ENCODE data around the gene PSME3IP1.
"Not testable (repeated sequence)": the region's sequence is repeated elsewhere in the genome, so short reads cannot be mapped to it uniquely, and the experiment has no call there.

PSME3IP1 gene

DNA sequence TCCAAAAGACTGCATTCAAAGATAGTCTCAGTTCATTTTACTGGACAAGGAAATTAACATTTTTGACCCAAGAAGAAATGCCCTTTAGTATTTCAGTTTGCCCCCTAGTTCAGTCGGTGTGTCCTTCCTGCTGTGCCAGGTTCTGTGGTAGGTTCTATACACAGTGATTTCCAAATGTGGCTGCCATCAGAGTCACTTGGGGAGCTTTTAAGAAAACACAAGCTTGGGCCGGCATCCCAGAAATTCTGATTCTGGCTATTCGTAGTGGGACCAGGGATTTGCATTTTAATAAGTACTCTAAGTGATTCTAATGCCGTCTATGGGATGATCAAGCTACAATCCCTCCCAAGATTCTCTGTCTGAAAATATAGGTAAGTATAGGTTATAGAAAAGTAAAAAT lies 10.4 kb upstream of the PSME3IP1 start:
- Histone ChIP-seq H3K36me3 (ENCODE audit: control insufficient read depth, insufficient read depth, low read length) (peaks cover 25% of the 10 kb centered on the region), H3K9me3 (ENCODE audit: control insufficient read depth, low read length) (no peaks in the 10 kb centered on the region), H3K27ac (ENCODE audit: low read depth, low read length, severe bottlenecking) (no peak overlapping the region), H3K4me3 (ENCODE audit: extremely low read depth, insufficient read depth, low read length, poor library complexity, severe bottlenecking) (no peak overlapping the region), H3K4me1 (ENCODE audit: control insufficient read depth, insufficient read depth, low read length, poor library complexity, severe bottlenecking) (peaks cover 47% of the 10 kb centered on the region)
- WGBS, 2 experiments (ENCODE audit: insufficient coverage in 2 of 2), result 80 to 92% methylated on average over 1 to 2 of the region's 4 CpGs

DNA sequence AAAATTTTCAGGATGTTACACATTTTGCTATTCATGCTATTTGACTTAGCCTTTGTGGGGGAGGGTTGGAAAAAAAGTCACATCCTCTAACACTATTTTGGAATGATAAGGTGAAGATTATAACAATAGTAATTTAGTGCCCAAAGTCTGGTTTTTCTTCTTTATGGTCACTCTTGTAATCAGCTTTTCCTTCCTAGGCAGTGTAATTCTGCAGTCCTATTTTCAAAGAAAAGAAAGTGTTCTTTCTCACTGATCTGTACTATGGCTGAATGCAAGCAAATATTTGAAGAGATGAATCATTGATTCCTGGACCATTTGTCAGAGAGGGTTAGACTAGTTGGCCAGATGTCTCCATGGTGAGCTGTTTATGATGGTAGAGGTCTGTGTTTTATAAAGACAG lies 8.7 kb upstream of the PSME3IP1 start:
- H3K9me3 ChIP-seq (ENCODE audit: control insufficient read depth, low read length), result no peaks in the 10 kb centered on the region
- peaks cover 61% of the 10 kb centered on the region for H3K4me1 ChIP-seq (ENCODE audit: control insufficient read depth, insufficient read depth, low read length, poor library complexity, severe bottlenecking)
- no peak overlapping the region for H3K4me3 ChIP-seq (ENCODE audit: extremely low read depth, insufficient read depth, low read length, poor library complexity, severe bottlenecking)
- peaks cover 28% of the 10 kb centered on the region for H3K36me3 ChIP-seq (ENCODE audit: control insufficient read depth, insufficient read depth, low read length)
- peak overlapping the region; percentile 94 for H3K27ac ChIP-seq (ENCODE audit: low read depth, low read length, severe bottlenecking)

DNA sequence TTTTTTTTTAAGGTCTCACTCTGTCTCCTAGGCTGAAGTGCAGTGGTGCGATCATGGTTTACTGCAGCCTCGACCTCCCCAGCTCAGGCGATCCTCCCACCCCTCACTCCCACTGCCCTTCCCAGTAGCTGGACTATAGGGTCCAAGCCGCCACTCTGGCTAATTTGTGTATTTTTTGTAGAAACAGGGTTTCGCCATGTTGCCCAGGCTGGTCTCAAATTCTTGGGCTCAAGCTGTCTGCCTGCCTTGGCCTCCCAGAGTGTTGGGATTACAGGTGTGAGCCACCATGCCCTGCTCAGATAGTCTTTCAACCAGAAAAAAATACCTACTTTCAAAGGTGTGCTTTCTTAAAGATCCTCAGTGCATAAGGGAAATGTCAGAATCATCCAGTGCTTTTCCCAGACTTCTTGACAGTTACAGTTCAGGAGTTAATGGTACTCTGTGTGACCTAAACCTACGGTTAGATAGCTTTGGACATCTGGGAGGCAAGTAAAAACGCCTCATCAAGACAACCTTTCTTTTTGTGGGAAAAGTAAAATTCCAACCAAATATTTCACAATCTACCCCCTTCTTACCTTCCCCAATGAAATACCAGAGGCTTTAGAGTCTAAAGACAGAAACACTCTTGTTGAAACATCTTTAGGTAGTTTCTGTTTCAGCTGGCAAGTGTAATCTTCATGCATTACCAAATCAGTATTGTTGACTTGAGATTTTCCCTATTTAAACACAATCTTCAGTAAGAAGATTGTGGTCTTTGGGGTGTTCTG lies 7.1 kb upstream of the PSME3IP1 start:
- peaks cover 64% of the 10 kb centered on the region for H3K4me1 ChIP-seq (ENCODE audit: control insufficient read depth, insufficient read depth, low read length, poor library complexity, severe bottlenecking)
- no peak overlapping the region for H3K4me3 ChIP-seq (ENCODE audit: extremely low read depth, insufficient read depth, low read length, poor library complexity, severe bottlenecking)
- H3K9me3 ChIP-seq (ENCODE audit: control insufficient read depth, low read length), result no peaks in the 10 kb centered on the region
- peak overlapping the region; percentile 2 for H3K27ac ChIP-seq (ENCODE audit: low read depth, low read length, severe bottlenecking)
- 92% methylated on average over 2 of the region's 7 CpGs for WGBS, 2 experiments (ENCODE audit: insufficient coverage in 2 of 2)
- peaks cover 22% of the 10 kb centered on the region for H3K36me3 ChIP-seq (ENCODE audit: control insufficient read depth, insufficient read depth, low read length)

DNA sequence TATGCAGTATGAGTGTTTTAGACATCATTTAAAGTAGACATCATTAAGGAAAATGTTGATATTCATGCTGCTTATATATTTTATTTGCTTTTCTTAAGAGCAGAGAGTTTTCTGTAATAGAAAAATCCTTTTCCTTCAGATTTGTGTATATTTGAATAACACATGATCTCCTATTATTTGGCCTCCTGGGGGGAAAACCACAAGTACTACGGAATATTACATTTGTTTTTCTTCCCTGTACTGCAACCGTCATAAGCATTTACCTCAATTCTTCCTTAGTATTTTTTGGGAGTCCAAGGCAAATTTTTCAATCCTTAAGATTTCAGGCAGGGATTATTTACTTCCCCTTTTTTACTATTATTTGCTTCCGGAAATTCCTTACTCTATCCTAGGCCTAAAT lies 6.3 kb upstream of the PSME3IP1 start:
- WGBS, 2 experiments (ENCODE audit: insufficient coverage in 2 of 2), result 93 to 100% methylated on average over 1 to 2 of the region's 3 CpGs
- peaks cover 18% of the 10 kb centered on the region for H3K36me3 ChIP-seq (ENCODE audit: control insufficient read depth, insufficient read depth, low read length)

DNA sequence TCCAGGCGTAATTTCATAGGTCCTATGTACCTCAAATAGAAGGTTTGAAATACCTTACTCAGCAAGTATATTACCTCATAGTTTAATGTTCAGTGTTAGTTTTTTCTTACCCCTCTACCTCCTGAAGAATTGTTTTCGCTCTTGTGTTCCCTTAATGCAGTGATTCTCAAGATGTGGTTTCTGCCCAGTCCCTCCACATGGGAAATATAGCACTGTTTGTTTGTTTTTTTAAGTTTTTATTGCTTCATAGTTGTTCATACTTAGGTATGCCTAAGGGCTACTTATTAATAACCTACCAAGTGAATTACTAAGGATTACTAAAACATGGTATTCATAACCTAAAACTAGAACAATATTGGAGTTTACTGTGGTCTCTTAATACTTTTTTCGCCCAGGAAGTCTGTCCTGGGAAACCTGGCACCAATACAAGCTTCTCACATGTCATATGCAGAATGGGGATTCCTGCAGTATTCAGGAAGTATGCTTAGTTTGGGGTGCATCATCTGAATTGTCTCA lies 5.3 kb upstream of the PSME3IP1 start:
- H3K27ac ChIP-seq (ENCODE audit: low read depth, low read length, severe bottlenecking), result no peak overlapping the region
- 100% methylated on average over 1 of the region's 3 CpGs; no CpG with 5 or more reads in 1 of the 2 experiments for WGBS, 2 experiments (ENCODE audit: insufficient coverage in 2 of 2)
- H3K4me1 ChIP-seq (ENCODE audit: control insufficient read depth, insufficient read depth, low read length, poor library complexity, severe bottlenecking), result peaks cover 55% of the 10 kb centered on the region
- no peaks in the 10 kb centered on the region for H3K9me3 ChIP-seq (ENCODE audit: control insufficient read depth, low read length)
- peaks cover 15% of the 10 kb centered on the region for H3K36me3 ChIP-seq (ENCODE audit: control insufficient read depth, insufficient read depth, low read length)
- H3K4me3 ChIP-seq (ENCODE audit: extremely low read depth, insufficient read depth, low read length, poor library complexity, severe bottlenecking), result no peak overlapping the region

More for the DNA sequence above, 6.3 kb upstream of the PSME3IP1 start:
- H3K9me3 ChIP-seq (ENCODE audit: control insufficient read depth, low read length), result no peaks in the 10 kb centered on the region
- no peak overlapping the region for H3K4me3 ChIP-seq (ENCODE audit: extremely low read depth, insufficient read depth, low read length, poor library complexity, severe bottlenecking)
- H3K27ac ChIP-seq (ENCODE audit: low read depth, low read length, severe bottlenecking), result no peak overlapping the region
- H3K4me1 ChIP-seq (ENCODE audit: control insufficient read depth, insufficient read depth, low read length, poor library complexity, severe bottlenecking), result peaks cover 64% of the 10 kb centered on the region

DNA sequence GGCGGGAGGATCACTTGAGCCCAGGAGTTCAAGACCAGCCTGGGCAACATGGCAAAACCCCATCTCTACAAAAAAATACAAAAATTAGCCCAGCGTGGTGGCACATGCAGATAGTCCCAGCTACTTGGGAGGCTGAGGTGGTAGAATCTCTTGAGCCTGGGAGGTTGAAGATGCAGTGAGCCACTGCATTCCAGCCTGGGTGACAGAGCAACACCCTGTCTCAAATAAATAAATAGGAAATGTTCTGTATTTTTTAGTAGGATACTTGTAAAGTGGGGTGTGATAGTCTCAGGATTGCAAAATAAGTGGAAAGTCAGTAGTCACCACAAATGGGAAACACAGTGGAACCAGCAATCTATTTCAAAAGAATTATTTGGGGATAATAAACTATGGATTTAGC lies 4.3 kb upstream of the PSME3IP1 start:
- Histone ChIP-seq H3K36me3 (ENCODE audit: control insufficient read depth, insufficient read depth, low read length) (peaks cover 13% of the 10 kb centered on the region), H3K9me3 (ENCODE audit: control insufficient read depth, low read length) (no peaks in the 10 kb centered on the region), H3K4me3 (ENCODE audit: extremely low read depth, insufficient read depth, low read length, poor library complexity, severe bottlenecking) (no peak overlapping the region), H3K4me1 (ENCODE audit: control insufficient read depth, insufficient read depth, low read length, poor library complexity, severe bottlenecking) (peaks cover 51% of the 10 kb centered on the region), H3K27ac (ENCODE audit: low read depth, low read length, severe bottlenecking) (no peak overlapping the region)
- no CpG with 5 or more reads among the region's 2 CpGs for WGBS, 2 experiments (ENCODE audit: insufficient coverage in 2 of 2)

DNA sequence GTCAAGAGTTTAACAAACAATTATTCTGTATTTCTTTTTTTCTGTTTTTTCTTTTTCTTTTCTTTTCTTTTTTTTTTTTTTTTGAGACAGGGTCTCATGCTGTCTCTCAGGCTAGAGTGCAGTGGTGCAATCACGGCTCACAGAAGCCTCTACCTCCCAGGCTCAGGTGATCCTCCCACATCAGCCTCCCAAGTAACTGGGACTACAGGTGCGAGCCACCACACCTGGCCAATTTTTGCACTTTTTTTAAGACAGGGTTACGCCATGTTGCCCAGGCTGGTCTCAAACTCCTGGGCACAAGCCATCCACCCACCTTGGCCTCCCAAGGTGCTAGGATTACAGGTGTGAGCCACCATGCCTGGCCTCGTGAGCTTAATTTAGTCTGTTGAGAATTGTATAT lies 3.7 kb upstream of the PSME3IP1 start:
- WGBS, 2 experiments (ENCODE audit: insufficient coverage in 2 of 2), result 95 to 100% methylated on average over 3 of the region's 4 CpGs
- not testable (repeated sequence) for H3K27ac ChIP-seq (ENCODE audit: low read depth, low read length, severe bottlenecking); H3K9me3 ChIP-seq (ENCODE audit: control insufficient read depth, low read length); H3K4me3 ChIP-seq (ENCODE audit: extremely low read depth, insufficient read depth, low read length, poor library complexity, severe bottlenecking)
- Histone ChIP-seq H3K4me1 (ENCODE audit: control insufficient read depth, insufficient read depth, low read length, poor library complexity, severe bottlenecking) (peaks cover 52% of the 10 kb centered on the region), H3K36me3 (ENCODE audit: control insufficient read depth, insufficient read depth, low read length) (peaks cover 13% of the 10 kb centered on the region)

DNA sequence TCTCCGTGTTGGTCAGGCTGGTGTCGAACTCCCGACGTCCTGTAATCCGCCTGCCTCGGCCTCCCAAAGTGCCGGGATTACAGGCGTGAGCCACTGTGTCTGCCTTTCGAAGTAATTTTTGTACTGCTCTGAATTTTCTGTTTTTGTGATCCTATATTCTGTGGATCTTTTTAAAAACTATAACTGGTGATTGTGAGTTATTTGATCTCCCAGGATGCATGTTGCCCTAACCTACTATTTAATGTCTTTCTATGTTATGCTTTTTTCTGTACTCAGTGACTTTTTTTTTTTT lies 2.8 kb upstream of the PSME3IP1 start:
- 97 to 99% methylated on average over 8 to 9 of the region's 9 CpGs for WGBS, 2 experiments (ENCODE audit: insufficient coverage in 2 of 2)
- Histone ChIP-seq H3K27ac (ENCODE audit: low read depth, low read length, severe bottlenecking) (no peak overlapping the region), H3K9me3 (ENCODE audit: control insufficient read depth, low read length) (no peaks in the 10 kb centered on the region), H3K4me1 (ENCODE audit: control insufficient read depth, insufficient read depth, low read length, poor library complexity, severe bottlenecking) (peaks cover 47% of the 10 kb centered on the region), H3K4me3 (ENCODE audit: extremely low read depth, insufficient read depth, low read length, poor library complexity, severe bottlenecking) (no peak overlapping the region), H3K36me3 (ENCODE audit: control insufficient read depth, insufficient read depth, low read length) (peaks cover 13% of the 10 kb centered on the region)

DNA sequence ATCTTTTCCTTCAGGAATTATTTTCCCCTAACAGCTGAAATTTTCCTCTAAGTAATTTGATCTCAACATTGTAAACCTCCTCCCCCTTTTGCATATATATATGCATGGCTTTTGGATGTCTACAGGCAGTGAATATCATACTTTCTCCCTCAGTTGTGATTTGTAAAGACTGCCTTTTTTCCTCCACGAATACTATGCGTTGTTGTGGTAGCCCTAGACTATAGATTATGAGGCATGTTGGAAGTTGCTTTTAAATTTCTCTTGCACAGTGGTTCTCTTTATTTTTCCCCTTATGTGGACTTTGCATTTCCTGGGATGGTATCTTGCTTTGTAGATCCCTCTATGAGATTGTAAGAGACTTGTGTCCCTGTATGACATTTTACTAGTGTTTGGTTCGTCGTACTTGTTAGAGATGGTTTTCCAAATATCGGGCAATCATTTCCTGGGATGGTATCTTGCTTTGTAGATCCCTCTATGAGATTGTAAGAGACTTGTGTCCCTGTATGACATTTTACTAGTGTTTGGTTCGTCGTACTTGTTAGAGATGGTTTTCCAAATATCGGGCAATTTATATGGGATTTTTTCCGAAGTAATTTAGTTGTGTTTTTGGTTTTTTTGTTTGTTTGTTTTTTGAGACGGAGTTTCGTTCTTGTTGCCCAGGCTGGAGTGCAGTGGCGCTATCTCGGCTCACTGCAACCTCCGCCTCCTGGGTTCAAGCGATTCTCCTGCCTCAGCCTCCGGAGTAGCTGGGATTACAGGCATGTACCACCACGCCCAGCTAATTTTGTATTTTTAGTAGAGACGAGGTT lies 2.3 kb upstream of the PSME3IP1 start:
- Histone ChIP-seq H3K4me1 (ENCODE audit: control insufficient read depth, insufficient read depth, low read length, poor library complexity, severe bottlenecking) (peaks cover 41% of the 10 kb centered on the region), H3K36me3 (ENCODE audit: control insufficient read depth, insufficient read depth, low read length) (peaks cover 13% of the 10 kb centered on the region), H3K4me3 (ENCODE audit: extremely low read depth, insufficient read depth, low read length, poor library complexity, severe bottlenecking) (peak overlapping the region; percentile 98)
- not testable (repeated sequence) for H3K27ac ChIP-seq (ENCODE audit: low read depth, low read length, severe bottlenecking); H3K9me3 ChIP-seq (ENCODE audit: control insufficient read depth, low read length)
- 95% methylated on average over 6 to 12 of the region's 18 CpGs for WGBS, 2 experiments (ENCODE audit: insufficient coverage in 2 of 2)

DNA sequence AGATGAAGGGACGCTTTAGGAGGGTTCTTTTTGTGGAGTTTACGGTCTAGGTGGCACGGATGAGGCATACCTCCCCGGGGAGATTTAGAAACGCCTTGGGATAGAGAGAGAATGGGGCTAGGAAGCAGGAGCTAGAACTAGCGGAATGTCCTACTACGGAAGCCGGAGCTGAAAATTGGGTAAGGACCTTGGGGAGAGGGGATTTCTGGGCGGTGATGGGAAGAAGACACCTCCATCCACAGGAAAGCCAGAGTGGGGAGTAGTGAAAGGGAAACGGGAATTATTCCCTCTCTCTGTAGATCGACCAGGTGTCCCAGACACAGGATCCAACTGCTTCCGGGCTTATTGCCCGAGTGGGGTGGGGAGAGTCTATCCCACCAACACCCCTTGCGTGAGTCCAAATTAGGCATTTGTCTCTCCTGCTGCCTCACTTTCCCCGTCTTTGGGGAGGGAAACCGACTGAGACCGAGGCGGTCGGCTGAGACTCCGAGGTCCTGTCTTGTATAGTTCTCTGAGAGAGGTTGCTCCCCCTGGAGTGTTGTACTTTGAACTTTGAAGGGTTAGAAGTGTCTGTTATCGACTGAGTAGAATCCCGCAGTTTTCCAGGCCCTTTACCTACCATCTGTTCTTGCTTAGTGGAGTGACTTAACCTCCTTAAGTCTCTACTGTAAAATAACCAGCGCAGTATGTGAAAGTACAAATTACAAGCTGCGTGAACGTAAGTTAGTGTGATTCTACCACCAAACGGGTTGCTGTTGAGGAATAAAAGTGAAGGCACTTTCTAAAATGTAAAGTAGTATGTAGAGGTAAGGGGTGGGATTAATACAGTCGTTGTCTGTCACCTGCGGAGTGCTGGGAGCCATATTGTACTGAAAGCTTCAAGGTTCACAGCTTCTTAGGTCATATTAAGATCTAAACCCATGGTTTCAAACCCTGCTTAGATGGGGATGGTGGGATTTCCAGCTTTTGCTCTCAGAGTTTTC lies 1.3 kb upstream of the PSME3IP1 start:
- Histone ChIP-seq H3K36me3 (ENCODE audit: control insufficient read depth, insufficient read depth, low read length) (peaks cover 13% of the 10 kb centered on the region), H3K9me3 (ENCODE audit: control insufficient read depth, low read length) (no peaks in the 10 kb centered on the region), H3K4me3 (ENCODE audit: extremely low read depth, insufficient read depth, low read length, poor library complexity, severe bottlenecking) (peak overlapping the region; percentile 98), H3K27ac (ENCODE audit: low read depth, low read length, severe bottlenecking) (peak overlapping the region; percentile 77), H3K4me1 (ENCODE audit: control insufficient read depth, insufficient read depth, low read length, poor library complexity, severe bottlenecking) (peaks cover 33% of the 10 kb centered on the region)
- 5 to 8% methylated on average over 13 to 15 of the region's 28 CpGs for WGBS, 2 experiments (ENCODE audit: insufficient coverage in 2 of 2)
